B cell (primary cell): ENCODE results near the gene FER. TPM values are rescaled to one million over a fixed set of nuclear protein-coding genes. Genes with fewer than 3 reads are reported as not detected.

Source experiments
- ATAC-seq: fragments of 200-7000 bp; cut with Tn5 transposase; one replicate; pipeline ENCODE4 v1.10.0; 2021; ENCODE audit warnings: low read depth, mild to moderate bottlenecking, moderate number of reproducible peaks, moderate library complexity
- CTCF ChIA-PET: fragments of 350-600 bp; sonication (Branson Sonifier 250); formaldehyde crosslinking; loops from one replicate; lab custom pipeline; 2021; ENCODE audit warnings: antibody characterized with exemption, inconsistent platforms; lab: Charles Lee
- POLR2A ChIA-PET: fragments of 350-600 bp; sonication (Branson Sonifier 250); formaldehyde crosslinking; loops from one replicate; lab custom pipeline; 2021; ENCODE audit warnings: antibody characterized with exemption; lab: Charles Lee
- DNase-seq: peaks from one replicate; pipeline ENCODE4 v3.0.0; 2013
- H2AFZ ChIP-seq: 2 replicates; pipeline ENCODE4 v1.6.1; 2012; ENCODE audit warnings: mild to moderate bottlenecking, low read depth, low read length; ENCODE audit not compliant: insufficient read depth, poor library complexity, severe bottlenecking
- H3K27ac ChIP-seq, 2 donors: 1 replicate in 1 of 2; 2 replicates in 1 of 2; pipeline ENCODE4 v1.5.1; 2012 to 2013; ENCODE audit warnings: low read length in 2 of 2, mild to moderate bottlenecking in 2 of 2, moderate library complexity in 1 of 2
- H3K27me3 ChIP-seq, 4 experiments: fragments of 200-600 bp in 1 of 4; sonication (generic) in 1 of 4; replicated peaks in 1 of 4; 1 replicate in 2 of 4; 2 replicates in 2 of 4; pipeline versions ENCODE4 v1.6.1 to v1.7.0; 2013 to 2016; ENCODE audit warnings: low read length in 3 of 4, mild to moderate bottlenecking in 2 of 4, mixed read lengths in 1 of 4, moderate library complexity in 1 of 4; ENCODE audit not compliant: insufficient read depth in 4 of 4, control insufficient read depth in 3 of 4; ENCODE audit errors: control extremely low read depth in 1 of 4
- H3K36me3 ChIP-seq, 2 experiments: replicated peaks in 1 of 2; 1 replicate in 1 of 2; 2 replicates in 1 of 2; pipeline versions ENCODE4 v1.6.1 to v1.7.1; 2013; ENCODE audit warnings: low read length in 1 of 2; ENCODE audit not compliant: insufficient read depth in 2 of 2, control insufficient read depth in 1 of 2; ENCODE audit errors: control extremely low read depth in 1 of 2, extremely low read depth in 1 of 2
- H3K4me1 ChIP-seq, 2 donors: fragments of 200-600 bp in 1 of 2; sonication (generic) in 1 of 2; 1 replicate in 1 of 2; 2 replicates in 1 of 2; pipeline versions ENCODE4 v1.5.1 to v1.6.1; 2013 to 2017; ENCODE audit warnings: low read length in 2 of 2; ENCODE audit not compliant: control insufficient read depth in 2 of 2, insufficient read depth in 2 of 2
- H3K4me2 ChIP-seq: replicated peaks from 2 replicates; pipeline ENCODE3; 2012; ENCODE audit warnings: mild to moderate bottlenecking, low read depth, low read length; ENCODE audit not compliant: poor library complexity, severe bottlenecking
- H3K4me3 ChIP-seq, 5 experiments: fragments of 200-600 bp in 1 of 5; sonication (generic) in 1 of 5; 1 replicate in 3 of 5; 2 replicates in 2 of 5; pipeline versions ENCODE4 v1.5.1 to v1.7.0; 2011 to 2016; ENCODE audit warnings: low read length in 4 of 5, mild to moderate bottlenecking in 4 of 5, low read depth in 2 of 5, control low read depth in 1 of 5, moderate library complexity in 1 of 5; ENCODE audit not compliant: insufficient read depth in 1 of 5; ENCODE audit errors: control extremely low read depth in 1 of 5, extremely low read depth in 1 of 5
- H3K79me2 ChIP-seq: fragments of 200-600 bp; sonication (generic); one replicate; pipeline ENCODE4 v1.6.0; 2016; ENCODE audit warnings: low read length; ENCODE audit not compliant: control insufficient read depth, insufficient read depth
- H3K9ac ChIP-seq: fragments of 200-600 bp; sonication (generic); 2 replicates; pipeline ENCODE4 v1.6.1; 2017; ENCODE audit warnings: mild to moderate bottlenecking, low read length, moderate library complexity
- H3K9me3 ChIP-seq, 3 donors: one replicate each; pipeline versions ENCODE4 v1.6.1 to v1.7.1; 2013; ENCODE audit warnings: low read length in 2 of 3; ENCODE audit not compliant: control insufficient read depth in 2 of 3, insufficient read depth in 1 of 3; ENCODE audit errors: control extremely low read depth in 1 of 3
- H4K20me1 ChIP-seq: 2 replicates; pipeline ENCODE4 v1.6.0; 2012; ENCODE audit warnings: mild to moderate bottlenecking, low read length; ENCODE audit not compliant: insufficient read depth, control insufficient read depth, poor library complexity, severe bottlenecking
- H3K27ac Mint-ChIP-seq: one replicate; pipeline ENCODE4 v1.8.0; 2021; ENCODE audit warnings: mixed read lengths
- H3K27me3 Mint-ChIP-seq: one replicate; pipeline ENCODE4 v1.8.0; 2021; ENCODE audit warnings: mixed read lengths
- H3K4me1 Mint-ChIP-seq: one replicate; pipeline ENCODE4 v1.8.0; 2021; ENCODE audit warnings: mixed read lengths
- H3K4me3 Mint-ChIP-seq: one replicate; pipeline ENCODE4 v1.8.0; 2021; ENCODE audit warnings: mixed read lengths
- H3K9me3 Mint-ChIP-seq: one replicate; pipeline ENCODE4 v1.8.0; 2022; ENCODE audit warnings: mixed read lengths; ENCODE audit not compliant: insufficient read depth
- EZH2 ChIP-seq: IDR thresholded peaks from 2 replicates; pipeline ENCODE4 v1.6.1; 2012; ENCODE audit warnings: borderline replicate concordance, low read depth, mild to moderate bottlenecking, moderate library complexity, low read length; ENCODE audit not compliant: insufficient read depth, poor library complexity, severe bottlenecking
- WGBS: methylation state at CpG from one replicate; pipeline ENCODE4 v1.1.5; 2013; ENCODE audit warnings: missing lambda C conversion rate; ENCODE audit not compliant: insufficient coverage; 5-methylcytosine and 5-hydroxymethylcytosine counted together
- intact Hi-C: fragments of 100-400 bp; cut with micrococcal nuclease; formaldehyde crosslinking; loops from one replicate; pipeline ENCODE4 v1.10.0; 2022
- polyA plus RNA-seq: library from polyadenylated mRNA; depleted of rRNA; stranded (reverse); fragments of >200 nt; gene quantifications from 2 replicates; pipeline ENCODE4 v1.2.3, GENCODE V29; 2012
- total RNA-seq, 2 donors: library from RNA; stranded (reverse); fragments of 120-200 nt in 1 of 2; gene quantifications; 1 replicate in 1 of 2; 2 replicates in 1 of 2; pipeline versions ENCODE4 v1.2.3 to v1.2.4, GENCODE V29; 2013 to 2022
- TF ChIP-seq, protein P1 (sequence below): fragments of 200-600 bp; IDR thresholded peaks from one replicate; pipeline ENCODE4 v1.8.0; 2022; ENCODE audit warnings: antibody characterized with exemption, mild to moderate bottlenecking

The FER gene
- total and polyA plus RNA-seq, 2 donors (not counting 1 experiment from before 2014, with no cell fraction given) = 1.3 to 41.3 TPM

- H3K27me3 Mint-ChIP-seq = no peaks in the 10 kb centered on the region
- intact Hi-C loops = no loop called here
- H3K4me3 Mint-ChIP-seq = no peak overlapping the region
- no peaks in the 10 kb centered on the region for H3K9me3 ChIP-seq
- no peak overlapping the region for H3K27ac Mint-ChIP-seq
- no peaks in the 10 kb centered on the region for H3K27me3 ChIP-seq
- H2AFZ ChIP-seq = no peak overlapping the region
- H3K4me3 ChIP-seq = no peak overlapping the region
- no peak for ATAC-seq
- H3K4me1 ChIP-seq = no peaks in the 10 kb centered on the region
- H4K20me1 ChIP-seq = no peaks in the 10 kb centered on the region
- no peak overlapping the region for H3K4me2 ChIP-seq
- H3K79me2 ChIP-seq = no peaks in the 10 kb centered on the region
- H3K4me1 Mint-ChIP-seq = no peaks in the 10 kb centered on the region
- no peaks in the 10 kb centered on the region for H3K36me3 ChIP-seq
- H3K9me3 Mint-ChIP-seq = no peaks in the 10 kb centered on the region
- CTCF ChIA-PET = interaction anchor here (0.7 to 2.7 kb wide), 3 partner anchors 167 to 1708 kb away, joined by 3 to 9 read pairs (median 3); no protein-coding TSS in a partner anchor
- POLR2A ChIA-PET = no interaction called here
- no peak for DNase-seq
- no peak overlapping the region for H3K27ac ChIP-seq
- H3K9ac ChIP-seq = no peak overlapping the region
- no peak for TF ChIP-seq EZH2
- TF ChIP-seq, protein P1, sequence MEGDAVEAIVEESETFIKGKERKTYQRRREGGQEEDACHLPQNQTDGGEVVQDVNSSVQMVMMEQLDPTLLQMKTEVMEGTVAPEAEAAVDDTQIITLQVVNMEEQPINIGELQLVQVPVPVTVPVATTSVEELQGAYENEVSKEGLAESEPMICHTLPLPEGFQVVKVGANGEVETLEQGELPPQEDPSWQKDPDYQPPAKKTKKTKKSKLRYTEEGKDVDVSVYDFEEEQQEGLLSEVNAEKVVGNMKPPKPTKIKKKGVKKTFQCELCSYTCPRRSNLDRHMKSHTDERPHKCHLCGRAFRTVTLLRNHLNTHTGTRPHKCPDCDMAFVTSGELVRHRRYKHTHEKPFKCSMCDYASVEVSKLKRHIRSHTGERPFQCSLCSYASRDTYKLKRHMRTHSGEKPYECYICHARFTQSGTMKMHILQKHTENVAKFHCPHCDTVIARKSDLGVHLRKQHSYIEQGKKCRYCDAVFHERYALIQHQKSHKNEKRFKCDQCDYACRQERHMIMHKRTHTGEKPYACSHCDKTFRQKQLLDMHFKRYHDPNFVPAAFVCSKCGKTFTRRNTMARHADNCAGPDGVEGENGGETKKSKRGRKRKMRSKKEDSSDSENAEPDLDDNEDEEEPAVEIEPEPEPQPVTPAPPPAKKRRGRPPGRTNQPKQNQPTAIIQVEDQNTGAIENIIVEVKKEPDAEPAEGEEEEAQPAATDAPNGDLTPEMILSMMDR = no peak
These were observed 169.9 kb downstream of the FER start for GRCh38 chr5:108917596-108917995.

DNA sequence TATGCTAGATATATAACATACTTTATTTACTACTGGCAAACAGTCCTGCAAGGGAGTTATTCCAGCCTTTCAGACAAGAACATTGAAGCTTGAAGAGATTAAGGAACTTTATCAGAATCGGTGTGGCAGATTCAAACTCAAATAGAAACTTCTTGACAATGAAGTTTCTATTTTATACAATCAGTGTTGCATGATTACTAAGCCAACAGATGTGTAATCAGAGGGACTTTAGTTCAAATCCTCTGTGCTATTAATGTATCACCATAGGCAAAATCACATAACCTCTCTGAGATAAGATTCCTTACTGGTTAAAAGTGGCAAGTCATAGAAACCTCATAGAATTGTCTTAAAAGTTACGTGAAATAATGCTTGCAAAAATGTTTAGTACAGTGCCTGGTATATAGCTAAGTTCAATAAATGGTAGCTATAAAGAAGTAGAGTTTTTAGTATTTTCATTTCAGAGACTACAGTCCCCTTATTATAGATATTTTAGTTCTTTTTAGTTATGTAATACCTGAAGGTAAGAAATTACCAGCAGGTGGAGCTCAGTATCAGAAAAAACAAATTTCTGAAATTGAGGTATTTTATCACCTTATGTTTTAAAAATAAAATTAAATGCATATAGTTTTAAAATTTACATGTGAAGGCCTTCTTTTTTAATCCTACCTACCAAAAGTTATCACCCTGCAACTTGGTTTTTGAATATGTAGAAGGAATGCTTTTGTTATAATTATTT, 172.1 kb downstream of the FER start:
- ATAC-seq (no peak), DNase-seq (no peak)
- no peak overlapping the region for H3K4me2 ChIP-seq
- WGBS = no CpG with 5 or more reads among the region's 2 CpGs
- no peaks in the 10 kb centered on the region for H3K9me3 Mint-ChIP-seq
- no peaks in the 10 kb centered on the region for H4K20me1 ChIP-seq
- H3K36me3 ChIP-seq = no peaks in the 10 kb centered on the region
- H3K79me2 ChIP-seq = no peaks in the 10 kb centered on the region
- no peaks in the 10 kb centered on the region for H3K27me3 ChIP-seq
- TF ChIP-seq EZH2 = no peak
- TF ChIP-seq, protein P1 = peak; percentile 36
- no peak overlapping the region for H2AFZ ChIP-seq
- ChIA-PET CTCF (interaction anchor here (0.7 to 2.7 kb wide), 7 partner anchors 11 to 520 kb away, joined by 3 to 12 read pairs (median 3); no protein-coding TSS in a partner anchor), POLR2A (no interaction called here)
- H3K4me3 ChIP-seq = no peak overlapping the region
- H3K4me3 Mint-ChIP-seq = no peak overlapping the region
- H3K27ac ChIP-seq = no peak overlapping the region
- intact Hi-C loops = loop anchor here (2.0 to 10.0 kb wide), 3 partner anchors 519 to 1705 kb away; no protein-coding TSS in a partner anchor
- H3K4me1 Mint-ChIP-seq = no peaks in the 10 kb centered on the region
- no peaks in the 10 kb centered on the region for H3K9me3 ChIP-seq
- H3K27me3 Mint-ChIP-seq = no peaks in the 10 kb centered on the region
- no peaks in the 10 kb centered on the region for H3K4me1 ChIP-seq
- no peak overlapping the region for H3K27ac Mint-ChIP-seq
- no peak overlapping the region for H3K9ac ChIP-seq
